GM10248 (cell line): ENCODE results near the gene ARL8B.
"Not testable (repeated sequence)": the region's sequence is repeated elsewhere in the genome, so short reads cannot be mapped to it uniquely, and the experiment has no call there.

Experiments
- CTCF ChIA-PET: fragments of 300-600 bp; sonication (Branson Sonifier 250); formaldehyde crosslinking; extraction: SDS; loops from one replicate; lab custom pipeline; 2021; ENCODE audit warnings: antibody characterized with exemption; lab: Yijun Ruan, JAX
- POLR2A ChIA-PET: fragments of 350-650 bp; sonication (Branson Sonifier 250); formaldehyde crosslinking; extraction: SDS; loops from one replicate; lab custom pipeline; 2020; ENCODE audit warnings: antibody characterized with exemption; lab: Yijun Ruan, JAX
- DNase-seq: peaks from one replicate; pipeline ENCODE4 v3.0.0; 2012; ENCODE audit errors: extremely low spot score
- CTCF ChIP-seq: IDR thresholded peaks from 2 replicates; pipeline ENCODE4 v1.5.1; 2012; ENCODE audit warnings: mild to moderate bottlenecking, low read depth; ENCODE audit errors: extremely low read depth, missing control alignments, control extremely low read depth

ARL8B gene

GRCh38 chr3:5122030-5122740, at the start of gene ARL8B:
TSS of gene ARL8B (plus strand) at chr3:5122292. CDS start at chr3:5122466, 174 bp downstream.
- POLR2A ChIA-PET = interaction anchor here (1.2 kb wide), 1 partner anchor 65 kb away, joined by 4 read pairs; no protein-coding TSS in a partner anchor
- CTCF ChIA-PET = interaction anchor here (0.6 to 7.3 kb wide), 27 partner anchors 8 to 452 kb away, joined by 3 to 81 read pairs (median 3); partner anchors contain the start of gene EDEM1

GRCh38 chr3:5073374-5074085, 48.6 kb upstream of the ARL8B start:
- TF ChIP-seq CTCF = no peak
- ChIA-PET CTCF (interaction anchor here (2.9 kb wide), 1 partner anchor 15 kb away, joined by 9 read pairs; no protein-coding TSS in a partner anchor), POLR2A (no interaction called here)
- no peak for DNase-seq

More at GRCh38 chr3:5122030-5122740, at the start of gene ARL8B:
- TF ChIP-seq CTCF = peak; percentile 98
- DNase-seq = peak; percentile 95

GRCh38 chr3:5078151-5078550, 43.9 kb upstream of the ARL8B start:
- ChIA-PET POLR2A (no interaction called here), CTCF (interaction anchor here (1.4 to 2.0 kb wide), 2 partner anchors 10 to 20 kb away, joined by 4 to 7 read pairs; no protein-coding TSS in a partner anchor)
- no peak for TF ChIP-seq CTCF
- no peak for DNase-seq

GRCh38 chr3:5079761-5080160, 42.3 kb upstream of the ARL8B start:
- ChIA-PET POLR2A (no interaction called here), CTCF (interaction anchor here (1.3 to 1.6 kb wide), 3 partner anchors 13 to 368 kb away, joined by 3 to 4 read pairs (median 3); no protein-coding TSS in a partner anchor)
- no peak for DNase-seq
- TF ChIP-seq CTCF = no peak

GRCh38 chr3:5080779-5081550, 41.1 kb upstream of the ARL8B start:
- no peak for TF ChIP-seq CTCF
- no peak for DNase-seq
- ChIA-PET CTCF (interaction anchor here (1.3 to 1.6 kb wide), 3 partner anchors 12 to 370 kb away, joined by 3 to 4 read pairs (median 3); no protein-coding TSS in a partner anchor), POLR2A (no interaction called here)

- DNase-seq, POLR2A ChIA-PET, CTCF ChIA-PET: not testable (repeated sequence)
Measured at GRCh38 chr3:5081973-5082788, 39.9 kb upstream of the ARL8B start.
